WTC11 (cell line): ENCODE measurements around the gene NPAS2. TPM values are rescaled to one million over a fixed set of nuclear protein-coding genes. Genes with fewer than 3 reads are reported as not detected.
A peak's percentile ranks its signal among the peaks of the same experiment; 100 is the strongest.

ENCODE experiments used
- ATAC-seq: fragments of 200-7000 bp; cut with Tn5 transposase; 2 replicates; pipeline ENCODE4 v1.10.0; 2021; ENCODE audit warnings: mild to moderate bottlenecking, moderate library complexity
- CTCF ChIA-PET: fragments of 300-600 bp; sonication (Branson Sonifier 250); formaldehyde crosslinking; loops from one replicate; lab custom pipeline; 2021; ENCODE audit warnings: antibody characterized with exemption; lab: Charles Lee
- POLR2A ChIA-PET: fragments of 350-600 bp; sonication (Branson Sonifier 250); formaldehyde crosslinking; loops from one replicate; lab custom pipeline; 2021; ENCODE audit warnings: antibody characterized with exemption; lab: Charles Lee
- DNase-seq: peaks from one replicate; pipeline ENCODE4 v3.0.0; 2021; ENCODE audit warnings: low spot score
- H3K27ac Mint-ChIP-seq: 2 replicates; pipeline ENCODE4 v1.8.0; 2021; ENCODE audit warnings: mixed read lengths
- H3K27me3 Mint-ChIP-seq: 2 replicates; pipeline ENCODE4 v1.8.0; 2021; ENCODE audit warnings: low read depth, mild to moderate bottlenecking, moderate library complexity, mixed read lengths
- H3K36me3 Mint-ChIP-seq: 2 replicates; pipeline ENCODE4 v1.8.0; 2021; ENCODE audit warnings: mixed read lengths
- H3K4me1 Mint-ChIP-seq: 2 replicates; pipeline ENCODE4 v1.8.0; 2022; ENCODE audit warnings: mixed read lengths
- H3K4me3 Mint-ChIP-seq: 2 replicates; pipeline ENCODE4 v1.8.0; 2021; ENCODE audit warnings: mild to moderate bottlenecking, moderate library complexity, mixed read lengths
- H3K9me3 Mint-ChIP-seq: 2 replicates; pipeline ENCODE4 v1.8.0; 2021; ENCODE audit warnings: mixed read lengths
- ATF1 ChIP-seq: sonication (generic); formaldehyde crosslinking; IDR thresholded peaks from 2 replicates; pipeline ENCODE4 v1.8.1; 2023; ENCODE audit warnings: mild to moderate bottlenecking, moderate library complexity, missing genetic modification reagents
- HMGA2 ChIP-seq: fragments of 250-450 bp; sonication (Bioruptor Pico); IDR thresholded peaks from 2 replicates; pipeline ENCODE4 v1.4.0; 2021; ENCODE audit warnings: mild to moderate bottlenecking, moderate library complexity
- NFE2L1 ChIP-seq: sonication (generic); formaldehyde crosslinking; IDR thresholded peaks from 2 replicates; pipeline ENCODE4 v1.8.1; 2023; ENCODE audit warnings: missing genetic modification reagents
- NR2C2 ChIP-seq: sonication (generic); formaldehyde crosslinking; IDR thresholded peaks from 2 replicates; pipeline ENCODE4 v1.8.0; 2022; ENCODE audit warnings: mild to moderate bottlenecking, missing genetic modification reagents
- PRRX2 ChIP-seq: fragments of 250-450 bp; sonication (Bioruptor Pico); IDR thresholded peaks from 2 replicates; pipeline ENCODE4 v1.8.0; 2021; ENCODE audit warnings: mild to moderate bottlenecking
- TEAD1 ChIP-seq: sonication (generic); formaldehyde crosslinking; IDR thresholded peaks from 2 replicates; pipeline ENCODE4 v1.8.0; 2022; ENCODE audit warnings: mild to moderate bottlenecking, missing genetic modification reagents
- TEAD4 ChIP-seq: sonication (generic); formaldehyde crosslinking; IDR thresholded peaks from 2 replicates; pipeline ENCODE4 v1.8.0; 2022; ENCODE audit warnings: mild to moderate bottlenecking, missing genetic modification reagents
- TP53 ChIP-seq: sonication (generic); formaldehyde crosslinking; IDR thresholded peaks from 2 replicates; pipeline ENCODE4 v1.8.1; 2023; ENCODE audit warnings: mild to moderate bottlenecking, missing genetic modification reagents
- ZBTB21 ChIP-seq: sonication (generic); formaldehyde crosslinking; IDR thresholded peaks from 2 replicates; pipeline ENCODE4 v1.8.1; 2023; ENCODE audit warnings: mild to moderate bottlenecking, missing genetic modification reagents, borderline replicate concordance
- ZNF138 ChIP-seq: sonication (generic); formaldehyde crosslinking; conservative IDR thresholded peaks from 2 replicates; pipeline ENCODE4 v1.8.1; 2022; ENCODE audit warnings: mild to moderate bottlenecking, moderate library complexity, missing genetic modification reagents
- ZNF219 ChIP-seq: sonication (generic); formaldehyde crosslinking; IDR thresholded peaks from 2 replicates; pipeline ENCODE4 v1.8.0; 2023; ENCODE audit warnings: missing genetic modification reagents, mild to moderate bottlenecking, borderline replicate concordance
- ZNF232 ChIP-seq: sonication (generic); formaldehyde crosslinking; IDR thresholded peaks from 2 replicates; pipeline ENCODE4 v1.8.0; 2022; ENCODE audit warnings: mild to moderate bottlenecking, missing genetic modification reagents
- ZNF317 ChIP-seq: sonication (generic); formaldehyde crosslinking; IDR thresholded peaks from 2 replicates; pipeline ENCODE4 v1.8.1; 2023; ENCODE audit warnings: low read depth, mild to moderate bottlenecking, moderate library complexity, missing genetic modification reagents, borderline replicate concordance
- total RNA-seq: library from RNA; stranded (reverse); gene quantifications from 3 replicates; pipeline ENCODE4 v1.2.3, GENCODE V29; 2021
- TF ChIP-seq, protein P1 (sequence below): sonication (generic); formaldehyde crosslinking; conservative IDR thresholded peaks from 2 replicates; pipeline ENCODE4 v1.8.1; 2023; ENCODE audit warnings: mild to moderate bottlenecking, low read depth, missing genetic modification reagents, moderate library complexity
- TF ChIP-seq, protein P2 (sequence below): fragments of 250-450 bp; sonication (Bioruptor Pico); IDR thresholded peaks from 2 replicates; pipeline ENCODE4 v2.1.2; 2022; ENCODE audit warnings: mild to moderate bottlenecking, moderate library complexity
- TF ChIP-seq, protein P3 (sequence below): sonication (generic); formaldehyde crosslinking; IDR thresholded peaks from 2 replicates; pipeline ENCODE4 v1.8.0; 2022; ENCODE audit warnings: mild to moderate bottlenecking, missing genetic modification reagents
- TF ChIP-seq, protein P4 (sequence below): sonication (generic); formaldehyde crosslinking; IDR thresholded peaks from 2 replicates; pipeline ENCODE4 v1.8.1; 2023; ENCODE audit warnings: mild to moderate bottlenecking, missing genetic modification reagents, borderline replicate concordance
- TF ChIP-seq, protein P5 (sequence below): sonication (generic); formaldehyde crosslinking; IDR thresholded peaks from 2 replicates; pipeline ENCODE4 v1.8.0; 2022; ENCODE audit warnings: mild to moderate bottlenecking, missing genetic modification reagents
- TF ChIP-seq, protein P6 (sequence below): sonication (generic); formaldehyde crosslinking; IDR thresholded peaks from 2 replicates; pipeline ENCODE4 v1.8.1; 2022; ENCODE audit warnings: low read depth, mild to moderate bottlenecking, moderate library complexity, missing genetic modification reagents, borderline replicate concordance

The NPAS2 gene
- total RNA-seq, 1 experiment from 2014 or later: 2.6 TPM

DNA sequence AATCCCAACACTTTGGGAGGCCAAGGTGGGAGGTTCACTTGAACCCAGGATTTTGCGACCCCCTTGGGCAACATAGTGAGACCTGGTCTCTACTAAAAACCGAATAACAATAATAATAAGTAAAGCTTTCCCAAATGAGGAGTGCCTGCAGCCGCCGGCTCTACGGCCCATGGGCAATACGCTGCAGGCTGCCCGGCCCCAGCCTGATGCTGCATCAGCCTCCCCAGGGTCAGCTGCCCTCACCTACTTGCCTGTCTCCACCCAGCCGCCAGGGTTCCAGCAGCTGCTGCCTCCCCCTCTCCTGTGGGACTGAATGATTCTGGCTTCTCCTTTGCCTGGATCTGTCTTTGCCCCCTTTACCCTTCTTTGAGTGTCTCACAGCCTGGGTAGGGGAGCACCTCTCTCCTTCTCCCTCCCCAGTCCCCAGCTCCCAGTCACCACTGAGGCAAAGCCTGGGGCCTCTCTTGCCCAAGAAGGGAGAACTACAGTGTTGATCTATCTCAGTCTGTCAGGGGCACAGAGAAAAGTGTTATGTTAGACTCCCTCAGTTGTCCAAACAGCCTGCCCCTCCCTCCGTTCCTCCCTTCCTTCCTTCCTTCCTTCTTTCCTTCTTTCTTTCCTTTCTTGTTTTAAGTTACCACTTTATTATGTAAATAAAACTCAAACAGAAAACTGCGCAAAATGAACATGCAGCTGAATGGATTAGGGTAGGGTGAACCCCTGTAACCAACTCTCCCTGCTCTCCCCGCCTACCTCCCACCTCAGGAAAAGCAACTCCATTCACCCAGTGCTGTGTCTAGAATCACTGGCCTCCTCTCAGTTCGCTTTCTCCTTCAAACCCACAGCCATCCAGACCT, 38.2 kb upstream of the NPAS2 start (continued):
- TF ChIP-seq, protein P1, sequence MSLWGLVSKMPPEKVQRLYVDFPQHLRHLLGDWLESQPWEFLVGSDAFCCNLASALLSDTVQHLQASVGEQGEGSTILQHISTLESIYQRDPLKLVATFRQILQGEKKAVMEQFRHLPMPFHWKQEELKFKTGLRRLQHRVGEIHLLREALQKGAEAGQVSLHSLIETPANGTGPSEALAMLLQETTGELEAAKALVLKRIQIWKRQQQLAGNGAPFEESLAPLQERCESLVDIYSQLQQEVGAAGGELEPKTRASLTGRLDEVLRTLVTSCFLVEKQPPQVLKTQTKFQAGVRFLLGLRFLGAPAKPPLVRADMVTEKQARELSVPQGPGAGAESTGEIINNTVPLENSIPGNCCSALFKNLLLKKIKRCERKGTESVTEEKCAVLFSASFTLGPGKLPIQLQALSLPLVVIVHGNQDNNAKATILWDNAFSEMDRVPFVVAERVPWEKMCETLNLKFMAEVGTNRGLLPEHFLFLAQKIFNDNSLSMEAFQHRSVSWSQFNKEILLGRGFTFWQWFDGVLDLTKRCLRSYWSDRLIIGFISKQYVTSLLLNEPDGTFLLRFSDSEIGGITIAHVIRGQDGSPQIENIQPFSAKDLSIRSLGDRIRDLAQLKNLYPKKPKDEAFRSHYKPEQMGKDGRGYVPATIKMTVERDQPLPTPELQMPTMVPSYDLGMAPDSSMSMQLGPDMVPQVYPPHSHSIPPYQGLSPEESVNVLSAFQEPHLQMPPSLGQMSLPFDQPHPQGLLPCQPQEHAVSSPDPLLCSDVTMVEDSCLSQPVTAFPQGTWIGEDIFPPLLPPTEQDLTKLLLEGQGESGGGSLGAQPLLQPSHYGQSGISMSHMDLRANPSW (CRISPR knock-in tag): no peak
- TF ChIP-seq, protein P2, sequence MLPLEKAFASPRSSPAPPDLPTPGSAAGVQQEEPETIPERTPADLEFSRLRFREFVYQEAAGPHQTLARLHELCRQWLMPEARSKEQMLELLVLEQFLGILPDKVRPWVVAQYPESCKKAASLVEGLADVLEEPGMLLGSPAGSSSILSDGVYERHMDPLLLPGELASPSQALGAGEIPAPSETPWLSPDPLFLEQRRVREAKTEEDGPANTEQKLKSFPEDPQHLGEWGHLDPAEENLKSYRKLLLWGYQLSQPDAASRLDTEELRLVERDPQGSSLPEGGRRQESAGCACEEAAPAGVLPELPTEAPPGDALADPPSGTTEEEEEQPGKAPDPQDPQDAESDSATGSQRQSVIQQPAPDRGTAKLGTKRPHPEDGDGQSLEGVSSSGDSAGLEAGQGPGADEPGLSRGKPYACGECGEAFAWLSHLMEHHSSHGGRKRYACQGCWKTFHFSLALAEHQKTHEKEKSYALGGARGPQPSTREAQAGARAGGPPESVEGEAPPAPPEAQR: no peak
- TF ChIP-seq, protein P3, sequence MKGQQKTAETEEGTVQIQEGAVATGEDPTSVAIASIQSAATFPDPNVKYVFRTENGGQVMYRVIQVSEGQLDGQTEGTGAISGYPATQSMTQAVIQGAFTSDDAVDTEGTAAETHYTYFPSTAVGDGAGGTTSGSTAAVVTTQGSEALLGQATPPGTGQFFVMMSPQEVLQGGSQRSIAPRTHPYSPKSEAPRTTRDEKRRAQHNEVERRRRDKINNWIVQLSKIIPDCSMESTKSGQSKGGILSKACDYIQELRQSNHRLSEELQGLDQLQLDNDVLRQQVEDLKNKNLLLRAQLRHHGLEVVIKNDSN (CRISPR knock-in tag): no peak
- TF ChIP-seq ZNF219 (CRISPR knock-in tag): no peak
- no peak for TF ChIP-seq ATF1 (CRISPR knock-in tag)
- no peak for TF ChIP-seq ZNF232 (CRISPR knock-in tag)
- no peak for TF ChIP-seq ZNF317 (CRISPR knock-in tag)
- no peak for TF ChIP-seq ZNF138 (CRISPR knock-in tag)
- TF ChIP-seq TEAD4 (CRISPR knock-in tag): no peak
- TF ChIP-seq TP53 (CRISPR knock-in tag): no peak

DNA sequence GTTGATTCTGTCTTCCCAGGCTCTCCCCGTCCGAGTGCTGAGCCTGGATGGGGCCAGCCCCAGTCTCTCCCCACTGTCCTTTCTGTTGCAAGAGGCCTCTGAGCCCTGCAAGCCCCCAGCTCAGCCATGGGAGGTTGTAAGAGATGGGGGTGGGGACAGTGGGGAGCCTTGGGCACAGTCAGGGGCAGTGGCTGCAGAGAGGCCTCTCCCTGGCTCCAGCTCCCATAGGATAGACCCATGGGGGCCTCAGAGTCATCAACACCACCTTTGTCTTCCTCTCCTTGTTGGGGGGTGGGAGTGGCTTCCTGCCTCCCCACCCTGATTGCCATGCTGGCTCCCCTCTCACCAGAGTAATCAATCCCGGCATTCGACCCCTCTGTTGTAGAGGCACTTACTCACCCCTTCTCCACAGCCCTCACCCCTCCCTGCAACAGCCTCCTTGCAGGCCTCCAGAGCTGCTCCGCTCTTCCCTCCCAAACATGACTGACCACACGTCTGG, 37.5 kb upstream of the NPAS2 start:
- peaks cover 14% of the 10 kb centered on the region for H3K4me1 Mint-ChIP-seq
- no peak overlapping the region for H3K4me3 Mint-ChIP-seq
- no peak for DNase-seq
- POLR2A ChIA-PET: no interaction called here
- no peaks in the 10 kb centered on the region; the same call in 1 of the 2 replicates for H3K27me3 Mint-ChIP-seq
- H3K36me3 Mint-ChIP-seq: no peaks in the 10 kb centered on the region
- CTCF ChIA-PET: interaction anchor here (2.3 kb wide), 1 partner anchor 52 kb away, joined by 7 read pairs; no protein-coding TSS in a partner anchor
- peak; percentile 60 for ATAC-seq
- H3K9me3 Mint-ChIP-seq: no peaks in the 10 kb centered on the region
- H3K27ac Mint-ChIP-seq: no peak overlapping the region
- no peak for TF ChIP-seq TEAD1 (CRISPR knock-in tag)
- TF ChIP-seq NR2C2 (CRISPR knock-in tag): no peak
- TF ChIP-seq, protein P4, sequence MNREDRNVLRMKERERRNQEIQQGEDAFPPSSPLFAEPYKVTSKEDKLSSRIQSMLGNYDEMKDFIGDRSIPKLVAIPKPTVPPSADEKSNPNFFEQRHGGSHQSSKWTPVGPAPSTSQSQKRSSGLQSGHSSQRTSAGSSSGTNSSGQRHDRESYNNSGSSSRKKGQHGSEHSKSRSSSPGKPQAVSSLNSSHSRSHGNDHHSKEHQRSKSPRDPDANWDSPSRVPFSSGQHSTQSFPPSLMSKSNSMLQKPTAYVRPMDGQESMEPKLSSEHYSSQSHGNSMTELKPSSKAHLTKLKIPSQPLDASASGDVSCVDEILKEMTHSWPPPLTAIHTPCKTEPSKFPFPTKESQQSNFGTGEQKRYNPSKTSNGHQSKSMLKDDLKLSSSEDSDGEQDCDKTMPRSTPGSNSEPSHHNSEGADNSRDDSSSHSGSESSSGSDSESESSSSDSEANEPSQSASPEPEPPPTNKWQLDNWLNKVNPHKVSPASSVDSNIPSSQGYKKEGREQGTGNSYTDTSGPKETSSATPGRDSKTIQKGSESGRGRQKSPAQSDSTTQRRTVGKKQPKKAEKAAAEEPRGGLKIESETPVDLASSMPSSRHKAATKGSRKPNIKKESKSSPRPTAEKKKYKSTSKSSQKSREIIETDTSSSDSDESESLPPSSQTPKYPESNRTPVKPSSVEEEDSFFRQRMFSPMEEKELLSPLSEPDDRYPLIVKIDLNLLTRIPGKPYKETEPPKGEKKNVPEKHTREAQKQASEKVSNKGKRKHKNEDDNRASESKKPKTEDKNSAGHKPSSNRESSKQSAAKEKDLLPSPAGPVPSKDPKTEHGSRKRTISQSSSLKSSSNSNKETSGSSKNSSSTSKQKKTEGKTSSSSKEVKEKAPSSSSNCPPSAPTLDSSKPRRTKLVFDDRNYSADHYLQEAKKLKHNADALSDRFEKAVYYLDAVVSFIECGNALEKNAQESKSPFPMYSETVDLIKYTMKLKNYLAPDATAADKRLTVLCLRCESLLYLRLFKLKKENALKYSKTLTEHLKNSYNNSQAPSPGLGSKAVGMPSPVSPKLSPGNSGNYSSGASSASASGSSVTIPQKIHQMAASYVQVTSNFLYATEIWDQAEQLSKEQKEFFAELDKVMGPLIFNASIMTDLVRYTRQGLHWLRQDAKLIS (CRISPR knock-in tag): no peak
- TF ChIP-seq HMGA2 (CRISPR knock-in tag): no peak
- no peak for TF ChIP-seq ZBTB21 (CRISPR knock-in tag)
- no peak for TF ChIP-seq NFE2L1
- TF ChIP-seq, protein P5, sequence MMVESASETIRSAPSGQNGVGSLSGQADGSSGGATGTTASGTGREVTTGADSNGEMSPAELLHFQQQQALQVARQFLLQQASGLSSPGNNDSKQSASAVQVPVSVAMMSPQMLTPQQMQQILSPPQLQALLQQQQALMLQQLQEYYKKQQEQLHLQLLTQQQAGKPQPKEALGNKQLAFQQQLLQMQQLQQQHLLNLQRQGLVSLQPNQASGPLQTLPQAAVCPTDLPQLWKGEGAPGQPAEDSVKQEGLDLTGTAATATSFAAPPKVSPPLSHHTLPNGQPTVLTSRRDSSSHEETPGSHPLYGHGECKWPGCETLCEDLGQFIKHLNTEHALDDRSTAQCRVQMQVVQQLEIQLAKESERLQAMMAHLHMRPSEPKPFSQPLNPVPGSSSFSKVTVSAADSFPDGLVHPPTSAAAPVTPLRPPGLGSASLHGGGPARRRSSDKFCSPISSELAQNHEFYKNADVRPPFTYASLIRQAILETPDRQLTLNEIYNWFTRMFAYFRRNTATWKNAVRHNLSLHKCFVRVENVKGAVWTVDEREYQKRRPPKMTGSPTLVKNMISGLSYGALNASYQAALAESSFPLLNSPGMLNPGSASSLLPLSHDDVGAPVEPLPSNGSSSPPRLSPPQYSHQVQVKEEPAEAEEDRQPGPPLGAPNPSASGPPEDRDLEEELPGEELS (CRISPR knock-in tag): no peak
- no peak for TF ChIP-seq ATF1 (CRISPR knock-in tag)
- TF ChIP-seq, protein P6, sequence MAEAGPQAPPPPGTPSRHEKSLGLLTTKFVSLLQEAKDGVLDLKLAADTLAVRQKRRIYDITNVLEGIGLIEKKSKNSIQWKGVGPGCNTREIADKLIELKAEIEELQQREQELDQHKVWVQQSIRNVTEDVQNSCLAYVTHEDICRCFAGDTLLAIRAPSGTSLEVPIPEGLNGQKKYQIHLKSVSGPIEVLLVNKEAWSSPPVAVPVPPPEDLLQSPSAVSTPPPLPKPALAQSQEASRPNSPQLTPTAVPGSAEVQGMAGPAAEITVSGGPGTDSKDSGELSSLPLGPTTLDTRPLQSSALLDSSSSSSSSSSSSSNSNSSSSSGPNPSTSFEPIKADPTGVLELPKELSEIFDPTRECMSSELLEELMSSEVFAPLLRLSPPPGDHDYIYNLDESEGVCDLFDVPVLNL (CRISPR knock-in tag): no peak
- no peak for TF ChIP-seq PRRX2 (CRISPR knock-in tag)
